HG02852 (cell line): ENCODE results near the gene SSNA1.

Experiments
- ATAC-seq: cut with Tn5 transposase; IDR thresholded peaks from one replicate; pipeline ENCODE4 v1.9.1; 2021; ENCODE audit warnings: mild to moderate bottlenecking, moderate library complexity; ENCODE audit not compliant: unreplicated experiment

The SSNA1 gene

GRCh38 chr9:137182836-137183235 is 5.6 kb upstream of the SSNA1 start:
- no peak for ATAC-seq

GRCh38 chr9:137183980-137184595 is 4.4 kb upstream of the SSNA1 start:
- ATAC-seq = no peak

- no peak for ATAC-seq
These were observed 3.4 kb upstream of the SSNA1 start for GRCh38 chr9:137184881-137185660.

GRCh38 chr9:137185921-137186320 is 2.6 kb upstream of the SSNA1 start:
- no peak for ATAC-seq

- ATAC-seq = no peak
These were observed 2.1 kb upstream of the SSNA1 start for GRCh38 chr9:137186385-137186784.

GRCh38 chr9:137187386-137187785 is 1.1 kb upstream of the SSNA1 start:
- ATAC-seq = no peak

- no peak for ATAC-seq
These were observed 388 bp upstream of the SSNA1 start for GRCh38 chr9:137188086-137188489.

GRCh38 chr9:137189297-137190295 is 1.1 kb downstream of the SSNA1 start:
- ATAC-seq = no peak

GRCh38 chr9:137190315-137190856 is 1.9 kb downstream of the SSNA1 start:
- no peak for ATAC-seq

GRCh38 chr9:137191245-137191644 is 2.8 kb downstream of the SSNA1 start:
- no peak for ATAC-seq

GRCh38 chr9:137191691-137192447 is 3.4 kb downstream of the SSNA1 start:
- ATAC-seq = no peak

- ATAC-seq = no peak
These were observed 3.9 kb downstream of the SSNA1 start for GRCh38 chr9:137192448-137192780.

GRCh38 chr9:137192859-137193258 is 4.4 kb downstream of the SSNA1 start:
- no peak for ATAC-seq

GRCh38 chr9:137193771-137194170 is 5.3 kb downstream of the SSNA1 start:
- no peak for ATAC-seq

GRCh38 chr9:137194388-137194787 is 5.9 kb downstream of the SSNA1 start:
- ATAC-seq = no peak

- no peak for ATAC-seq
These were observed 6.4 kb downstream of the SSNA1 start for GRCh38 chr9:137194909-137195308.

- ATAC-seq = no peak
These were observed 7.2 kb downstream of the SSNA1 start for GRCh38 chr9:137195525-137196220.

- no peak for ATAC-seq
These were observed 9.8 kb downstream of the SSNA1 start for GRCh38 chr9:137198051-137198901.

GRCh38 chr9:137198902-137199283 is 10.4 kb downstream of the SSNA1 start:
- ATAC-seq = no peak
